ENCODE results near the gene CAB39.

- TF ChIP-seq CTCF (conservative IDR thresholded peaks at IDR 0.05 in 1 of 2, IDR thresholded peaks at IDR 0.05 in 1 of 2; ENCODE audit: extremely low read depth in 1 of 2, insufficient read depth in 1 of 2, low read depth in 1 of 2, low read length in 2 of 2) (peak; percentile 55), EZH2 (IDR thresholded peaks at IDR 0.05; ENCODE audit: borderline replicate concordance, low read length) (no peak)
Measured at GRCh38 chr2:230712443-230713330, at the start of gene CAB39.
